CD14-positive monocyte (primary cell): ENCODE results near the gene GIT1. TPM values are rescaled to one million over a fixed set of nuclear protein-coding genes. Genes with fewer than 3 reads are reported as not detected.

Experiments
- DNase-seq, 3 donors: peaks; one replicate each; pipeline ENCODE4 v3.0.0-alpha.2; 2011 to 2022
- H2AFZ ChIP-seq: 2 replicates; pipeline ENCODE4 v1.6.0; 2012; ENCODE audit warnings: mild to moderate bottlenecking, low read depth, low read length, inconsistent platforms; ENCODE audit not compliant: insufficient read depth, poor library complexity, severe bottlenecking
- H3K27ac ChIP-seq, 2 donors: 1 replicate in 1 of 2; 2 replicates in 1 of 2; pipeline ENCODE4 v1.5.1; 2012 to 2013; ENCODE audit warnings: low read length in 2 of 2, control low read depth in 1 of 2, inconsistent platforms in 1 of 2, low read depth in 1 of 2, mild to moderate bottlenecking in 1 of 2
- H3K27me3 ChIP-seq, 2 donors: one replicate each; pipeline versions ENCODE4 v1.6.0 to v1.6.1; 2011 to 2013; ENCODE audit warnings: low read length in 2 of 2; ENCODE audit not compliant: control insufficient read depth in 2 of 2, insufficient read depth in 2 of 2
- H3K36me3 ChIP-seq, 2 donors: replicated peaks in 1 of 2; 1 replicate in 1 of 2; 2 replicates in 1 of 2; pipeline versions ENCODE4 v1.5.1 to v1.6.1; 2012 to 2013; ENCODE audit warnings: low read length in 2 of 2, control low read depth in 1 of 2, inconsistent platforms in 1 of 2, mild to moderate bottlenecking in 1 of 2; ENCODE audit not compliant: insufficient read depth in 2 of 2, control insufficient read depth in 1 of 2
- H3K4me1 ChIP-seq, 2 donors: 1 replicate in 1 of 2; 2 replicates in 1 of 2; pipeline versions ENCODE4 v1.5.1 to v1.6.1; 2012 to 2013; ENCODE audit warnings: low read length in 2 of 2, control low read depth in 1 of 2, inconsistent platforms in 1 of 2, mild to moderate bottlenecking in 1 of 2, moderate library complexity in 1 of 2; ENCODE audit not compliant: insufficient read depth in 2 of 2, control insufficient read depth in 1 of 2
- H3K4me2 ChIP-seq: replicated peaks from 2 replicates; pipeline ENCODE3; 2012; ENCODE audit warnings: low read length, moderate library complexity, mild to moderate bottlenecking; ENCODE audit not compliant: poor library complexity, severe bottlenecking; ENCODE audit errors: extremely low read depth
- H3K4me3 ChIP-seq, 3 experiments: fragments of 200-600 bp in 1 of 3; sonication (generic) in 1 of 3; replicated peaks in 1 of 3; 1 replicate in 2 of 3; 2 replicates in 1 of 3; pipeline ENCODE4 v1.5.1; 2011 to 2013; ENCODE audit warnings: low read length in 3 of 3, mild to moderate bottlenecking in 3 of 3, control low read depth in 2 of 3, low read depth in 2 of 3, inconsistent platforms in 1 of 3, moderate library complexity in 1 of 3
- H3K79me2 ChIP-seq: 2 replicates; pipeline ENCODE4 v1.6.0; 2012; ENCODE audit warnings: mild to moderate bottlenecking, control low read depth, inconsistent platforms, low read length, moderate library complexity; ENCODE audit not compliant: insufficient read depth
- H3K9ac ChIP-seq: 2 replicates; pipeline ENCODE4 v1.6.0; 2017; ENCODE audit warnings: low read length, mild to moderate bottlenecking; ENCODE audit not compliant: insufficient read depth, poor library complexity, severe bottlenecking
- H3K9me3 ChIP-seq, 2 donors: replicated peaks in 1 of 2; 1 replicate in 1 of 2; 2 replicates in 1 of 2; pipeline versions ENCODE4 v1.5.1 to v1.6.1; 2012 to 2013; ENCODE audit warnings: low read length in 2 of 2, control low read depth in 1 of 2; ENCODE audit not compliant: control insufficient read depth in 1 of 2, insufficient read depth in 1 of 2
- H4K20me1 ChIP-seq: 2 replicates; pipeline ENCODE4 v1.6.0; 2012; ENCODE audit warnings: mild to moderate bottlenecking, low read length, control low read depth, moderate library complexity; ENCODE audit not compliant: insufficient read depth
- H3K27ac Mint-ChIP-seq, 7 donors: one replicate each; pipeline ENCODE4 v1.8.0; 2020; ENCODE audit warnings: mild to moderate bottlenecking in 7 of 7, mixed read lengths in 7 of 7, moderate library complexity in 6 of 7, inconsistent platforms in 2 of 7
- H3K27me3 Mint-ChIP-seq, 3 donors: one replicate each; pipeline ENCODE4 v1.8.0; 2021 to 2022; ENCODE audit warnings: low read depth in 3 of 3, mild to moderate bottlenecking in 3 of 3, mixed read lengths in 3 of 3, moderate library complexity in 3 of 3, inconsistent platforms in 1 of 3
- H3K36me3 Mint-ChIP-seq, 2 donors: one replicate each; pipeline ENCODE4 v1.8.0; 2020; ENCODE audit warnings: mixed read lengths in 2 of 2, inconsistent platforms in 1 of 2, mild to moderate bottlenecking in 1 of 2
- H3K4me1 Mint-ChIP-seq: one replicate; pipeline ENCODE4 v1.8.0; 2020; ENCODE audit warnings: mild to moderate bottlenecking, mixed read lengths
- H3K4me3 Mint-ChIP-seq, 2 donors: one replicate each; pipeline ENCODE4 v1.8.0; 2020; ENCODE audit warnings: mild to moderate bottlenecking in 2 of 2, mixed read lengths in 2 of 2, moderate library complexity in 1 of 2
- H3K9me3 Mint-ChIP-seq, 7 donors: one replicate each; pipeline ENCODE4 v1.8.0; 2020 to 2022; ENCODE audit warnings: mixed read lengths in 7 of 7, mild to moderate bottlenecking in 6 of 7, moderate library complexity in 6 of 7, inconsistent platforms in 2 of 7
- CTCF ChIP-seq: fragments of 200-600 bp; IDR thresholded peaks from one replicate; pipeline ENCODE4 v1.8.0; 2022; ENCODE audit warnings: antibody characterized with exemption, mild to moderate bottlenecking
- WGBS: methylation state at CpG from one replicate; pipeline ENCODE4 v1.1.5; 2013; ENCODE audit warnings: missing lambda C conversion rate; ENCODE audit not compliant: insufficient coverage; 5-methylcytosine and 5-hydroxymethylcytosine counted together
- intact Hi-C, 2 donors: fragments of 100-400 bp; cut with micrococcal nuclease; formaldehyde crosslinking; loops; one replicate each; pipeline versions ENCODE4 v1.15.0 to v1.15.1; 2023
- polyA plus RNA-seq, 3 donors: library from polyadenylated mRNA; depleted of rRNA in 1 of 3; unstranded in 2 of 3; stranded (reverse) in 1 of 3; fragments of 300-500 nt in 2 of 3; fragments of >200 nt in 1 of 3; fragmentation: Illumina TruSeq in 2 of 3; gene quantifications; 1 replicate in 2 of 3; 2 replicates in 1 of 3; pipeline ENCODE4 v1.2.3, GENCODE V29; 2012 to 2021

Gene GIT1
- polyA plus RNA-seq, 3 donors: 3.1 to 41.7 (median 4.4) TPM

- no peak for TF ChIP-seq CTCF
Measured at GRCh38 chr17:29576214-29577000, 13.0 kb downstream of the GIT1 start.

GRCh38 chr17:29575511-29576213, 13.8 kb downstream of the GIT1 start:
- no peaks in the 10 kb centered on the region for H3K9me3 Mint-ChIP-seq
- H3K9ac ChIP-seq: no peak overlapping the region
- intact Hi-C loops: no loop called here
- peaks cover 7% of the 10 kb centered on the region for H3K79me2 ChIP-seq
- H3K27me3 ChIP-seq: no peaks in the 10 kb centered on the region
- DNase-seq: no peak
- H3K4me3 ChIP-seq: no peak overlapping the region
- no peak overlapping the region for H3K27ac ChIP-seq
- TF ChIP-seq CTCF: no peak
- H3K27ac Mint-ChIP-seq: no peak overlapping the region
- H2AFZ ChIP-seq: no peak overlapping the region
- peaks cover 37% of the 10 kb centered on the region for H4K20me1 ChIP-seq
- no peak overlapping the region for H3K4me3 Mint-ChIP-seq
- H3K4me1 ChIP-seq: peaks cover 2 to 10% of the 10 kb centered on the region in 2 donors
- peaks cover 9% of the 10 kb centered on the region for H3K4me1 Mint-ChIP-seq
- WGBS: 94% methylated on average over 21 of the region's 28 CpGs
- H3K4me2 ChIP-seq: no peak overlapping the region
- H3K36me3 Mint-ChIP-seq: peaks cover 57 to 84% of the 10 kb centered on the region in 2 donors
- H3K9me3 ChIP-seq: no peaks in the 10 kb centered on the region
- H3K36me3 ChIP-seq: peaks cover 65 to 71% of the 10 kb centered on the region in 2 donors
- H3K27me3 Mint-ChIP-seq: peaks cover 0 to 2% (median 0%) of the 10 kb centered on the region in 3 donors

More at GRCh38 chr17:29576214-29577000, 13.0 kb downstream of the GIT1 start:
- Histone ChIP-seq H4K20me1 (peaks cover 44% of the 10 kb centered on the region), H3K27me3 (no peaks in the 10 kb centered on the region), H3K4me3 (no peak overlapping the region), H3K27ac (no peak overlapping the region), H2AFZ (no peak overlapping the region), H3K9ac (no peak overlapping the region), H3K4me1 (peaks cover 2 to 10% of the 10 kb centered on the region in 2 donors), H3K9me3 (no peaks in the 10 kb centered on the region), H3K36me3 (peaks cover 71 to 77% of the 10 kb centered on the region in 2 donors), H3K79me2 (peaks cover 7% of the 10 kb centered on the region), H3K4me2 (no peak overlapping the region)
- WGBS: 96% methylated on average over 36 of the region's 37 CpGs
- Mint-ChIP-seq H3K27ac (peak overlapping the region in 1 of 7 donors; percentile 49), H3K9me3 (no peaks in the 10 kb centered on the region), H3K4me3 (no peak overlapping the region), H3K36me3 (peaks cover 56 to 88% of the 10 kb centered on the region in 2 donors), H3K27me3 (no peaks in the 10 kb centered on the region), H3K4me1 (peaks cover 5% of the 10 kb centered on the region)
- DNase-seq: no peak
- intact Hi-C loops: no loop called here
